Testis (tissue), 2 donors: ENCODE measurements around the gene GRK1.

Source experiments
- CTCF ChIP-seq, 3 experiments: fragments of 450-650 bp in 2 of 3; fragments of 200-600 bp in 1 of 3; sonication (generic) in 1 of 3; IDR thresholded peaks; one replicate each; pipeline ENCODE4 v1.5.1; 2016 to 2019; ENCODE audit warnings: antibody characterized with exemption in 3 of 3, mild to moderate bottlenecking in 2 of 3, moderate library complexity in 1 of 3
- POLR2A ChIP-seq: fragments of 450-650 bp; IDR thresholded peaks from one replicate; pipeline ENCODE4 v1.6.1; 2017; ENCODE audit warnings: antibody characterized with exemption, mild to moderate bottlenecking, moderate library complexity

DNA sequence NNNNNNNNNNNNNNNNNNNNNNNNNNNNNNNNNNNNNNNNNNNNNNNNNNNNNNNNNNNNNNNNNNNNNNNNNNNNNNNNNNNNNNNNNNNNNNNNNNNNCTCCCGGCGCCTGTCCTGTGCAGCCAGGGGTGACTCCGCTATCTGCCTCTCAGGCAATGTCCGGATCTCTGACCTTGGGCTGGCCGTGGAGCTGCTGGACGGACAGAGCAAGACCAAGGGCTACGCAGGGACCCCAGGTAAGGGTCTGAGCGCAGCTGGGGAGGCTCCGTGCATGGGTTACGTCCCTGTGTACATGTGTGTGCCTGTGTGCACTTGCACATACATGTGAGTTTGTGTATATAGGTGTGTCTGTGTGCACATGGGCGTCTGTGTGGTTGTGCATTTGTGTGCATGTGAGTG lies 55.9 kb downstream of the GRK1 start:
- TF ChIP-seq CTCF (IDR thresholded peaks at IDR 0.05) (no peak), POLR2A (no peak)
